Measurements from ENCODE around the gene PHLDA3. TPM values are rescaled to one million over a fixed set of nuclear protein-coding genes. Genes with fewer than 3 reads are reported as not detected.

PHLDA3 gene
- total and polyA plus RNA-seq, 11 donors: 15.2 to 48.1 (median 28.5) TPM

DNA sequence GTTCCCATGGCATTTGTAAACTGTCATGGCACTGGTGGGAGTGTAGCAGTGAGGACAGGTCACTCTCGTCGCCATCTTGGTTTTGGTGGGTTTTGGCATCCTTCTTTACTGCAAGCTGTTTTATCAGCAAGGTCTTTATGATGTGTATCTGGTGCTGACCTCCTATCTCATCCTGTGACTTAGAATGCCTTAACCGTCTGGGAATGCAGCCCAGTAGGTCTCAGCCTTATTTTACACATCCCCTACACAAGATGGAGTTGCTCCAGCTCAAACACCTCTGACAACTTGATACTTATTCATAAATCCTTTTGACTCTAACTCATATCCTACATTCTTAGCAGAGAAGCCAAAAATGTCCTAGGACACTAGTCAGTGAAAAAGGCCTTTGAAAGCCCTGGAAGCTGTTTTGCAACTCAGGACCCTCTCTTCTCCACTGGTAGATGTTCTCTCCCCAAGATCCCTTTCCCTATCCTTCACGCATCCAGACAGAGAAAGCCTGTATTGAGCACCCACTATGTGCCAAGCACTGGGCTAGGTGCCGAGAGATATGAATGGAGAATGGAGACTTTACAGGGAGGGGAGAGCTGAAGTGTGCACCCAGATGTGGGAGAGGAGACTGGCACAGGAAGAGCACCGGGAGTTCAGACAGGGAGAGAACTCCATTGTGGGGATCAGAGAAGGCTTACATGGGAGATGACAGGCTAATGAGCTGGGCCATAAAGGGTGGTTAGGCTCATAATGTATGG is 44.7 kb upstream of the PHLDA3 start:
- Histone ChIP-seq H3K9me3 (no peaks in the 10 kb centered on the region), H3K4me3 (no peak overlapping the region), H3K4me1 (peaks cover 4 to 34% (median 20%) of the 10 kb centered on the region in 12 donors), H3K27me3 (no peaks in the 10 kb centered on the region), H3K27ac (peak overlapping the region in 9 of 12 donors; percentile 21 to 98 (median 71)), H3K36me3 (no peaks in the 10 kb centered on the region)
- peak in 1 of 5 donors; percentile 15 for DNase-seq
- no peak for TF ChIP-seq POLR2A (IDR thresholded peaks at IDR 0.05)
- TF ChIP-seq, protein P1, sequence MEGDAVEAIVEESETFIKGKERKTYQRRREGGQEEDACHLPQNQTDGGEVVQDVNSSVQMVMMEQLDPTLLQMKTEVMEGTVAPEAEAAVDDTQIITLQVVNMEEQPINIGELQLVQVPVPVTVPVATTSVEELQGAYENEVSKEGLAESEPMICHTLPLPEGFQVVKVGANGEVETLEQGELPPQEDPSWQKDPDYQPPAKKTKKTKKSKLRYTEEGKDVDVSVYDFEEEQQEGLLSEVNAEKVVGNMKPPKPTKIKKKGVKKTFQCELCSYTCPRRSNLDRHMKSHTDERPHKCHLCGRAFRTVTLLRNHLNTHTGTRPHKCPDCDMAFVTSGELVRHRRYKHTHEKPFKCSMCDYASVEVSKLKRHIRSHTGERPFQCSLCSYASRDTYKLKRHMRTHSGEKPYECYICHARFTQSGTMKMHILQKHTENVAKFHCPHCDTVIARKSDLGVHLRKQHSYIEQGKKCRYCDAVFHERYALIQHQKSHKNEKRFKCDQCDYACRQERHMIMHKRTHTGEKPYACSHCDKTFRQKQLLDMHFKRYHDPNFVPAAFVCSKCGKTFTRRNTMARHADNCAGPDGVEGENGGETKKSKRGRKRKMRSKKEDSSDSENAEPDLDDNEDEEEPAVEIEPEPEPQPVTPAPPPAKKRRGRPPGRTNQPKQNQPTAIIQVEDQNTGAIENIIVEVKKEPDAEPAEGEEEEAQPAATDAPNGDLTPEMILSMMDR (IDR thresholded peaks at IDR 0.05): no peak
- intact Hi-C loops (cut with DNase I): loop anchor here (1.0 to 10.0 kb wide), 6 partner anchors 31 to 259 kb away; no protein-coding TSS in a partner anchor
- ATAC-seq: no peak
- 89 to 94% (median 93%) methylated on average over 6 of the region's 6 CpGs for WGBS, 4 donors

DNA sequence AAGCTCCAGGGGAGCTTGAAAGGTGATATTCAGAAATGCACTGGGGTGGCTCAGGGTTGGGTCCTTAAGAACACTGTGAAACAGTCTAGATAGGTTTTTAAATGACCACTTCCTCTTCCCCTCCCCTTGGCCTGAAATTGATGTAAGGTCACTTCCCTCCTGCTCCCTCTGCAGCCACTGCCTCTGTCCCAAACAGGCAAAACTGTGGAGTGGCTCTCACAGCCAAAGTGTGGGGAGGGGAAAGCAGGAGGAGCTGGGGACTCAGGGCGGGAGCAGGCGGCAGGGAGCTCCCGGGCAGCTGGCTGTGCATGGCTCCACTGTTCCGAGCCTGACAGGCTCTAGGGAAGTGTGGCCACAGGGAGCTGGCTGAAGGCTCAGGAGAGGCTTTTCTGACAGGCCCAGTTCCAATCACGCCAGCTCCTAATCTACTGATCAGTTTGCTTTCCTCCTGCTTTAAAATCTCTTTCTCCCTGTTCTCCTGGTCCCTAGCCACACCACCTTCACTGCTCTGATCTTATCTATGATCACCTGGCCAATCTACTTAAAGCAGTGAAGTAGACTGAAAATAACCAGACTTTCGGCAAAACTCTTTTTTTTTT is 43.1 kb upstream of the PHLDA3 start:
- TF ChIP-seq POLR2A (IDR thresholded peaks at IDR 0.05): no peak
- TF ChIP-seq, protein P1 (IDR thresholded peaks at IDR 0.05): no peak
- Histone ChIP-seq H3K27ac (peak overlapping the region; percentile 61 to 98 (median 72)), H3K27me3 (no peaks in the 10 kb centered on the region), H3K9me3 (no peaks in the 10 kb centered on the region), H3K4me3 (peak overlapping the region in 2 of 12 donors; percentile 3 to 14), H3K36me3 (no peaks in the 10 kb centered on the region), H3K4me1 (peaks cover 7 to 44% (median 28%) of the 10 kb centered on the region in 12 donors)
- peak; percentile 54 to 87 (median 70) for ATAC-seq
- peak; percentile 76 to 82 (median 77) for DNase-seq
- 35 to 50% (median 39%) methylated on average over 6 of the region's 6 CpGs for WGBS, 4 donors
- intact Hi-C loops (cut with DNase I): loop anchor here (1.0 to 10.0 kb wide), 6 partner anchors 29 to 257 kb away; no protein-coding TSS in a partner anchor

DNA sequence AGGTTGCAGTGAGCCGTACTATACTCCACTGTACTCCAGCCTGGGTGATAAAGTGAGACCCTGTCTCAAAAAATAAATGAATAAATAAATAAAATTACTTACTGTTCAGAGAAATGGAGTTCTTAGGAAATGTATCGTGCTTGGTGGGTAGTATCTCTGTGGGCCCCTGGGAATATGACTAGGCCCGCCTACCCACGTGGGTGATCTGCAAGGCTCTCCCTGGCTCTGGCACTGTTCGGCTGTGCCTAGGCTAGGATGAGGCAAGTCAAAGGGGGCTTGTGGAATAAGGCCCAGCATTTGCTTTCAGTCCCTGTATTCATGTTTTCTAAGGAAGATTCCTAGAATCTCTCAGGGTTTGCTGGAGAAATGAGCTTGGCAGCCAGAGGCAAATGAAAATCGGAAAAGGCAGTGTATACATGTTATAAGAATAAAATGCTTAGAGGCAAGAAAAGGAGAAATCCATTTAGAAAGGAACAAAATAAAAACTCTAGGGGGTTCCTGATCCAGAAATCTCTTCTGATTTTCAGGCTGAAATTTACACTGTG is 42.5 kb upstream of the PHLDA3 start:
- Histone ChIP-seq H3K4me3 (no peak overlapping the region), H3K9me3 (no peaks in the 10 kb centered on the region), H3K27ac (peak overlapping the region; percentile 51 to 98 (median 72)), H3K4me1 (peaks cover 7 to 49% (median 30%) of the 10 kb centered on the region in 12 donors), H3K36me3 (no peaks in the 10 kb centered on the region), H3K27me3 (no peaks in the 10 kb centered on the region)
- ATAC-seq (no peak), DNase-seq (no peak)
- TF ChIP-seq, protein P1 (IDR thresholded peaks at IDR 0.05): no peak
- TF ChIP-seq POLR2A (IDR thresholded peaks at IDR 0.05): no peak
- intact Hi-C loops (cut with DNase I): loop anchor here in 7 of 10 donors (5.0 to 10.0 kb wide), 3 partner anchors 64 to 257 kb away; no protein-coding TSS in a partner anchor
- WGBS, 4 donors: 69 to 82% (median 72%) methylated on average over 6 of the region's 6 CpGs

DNA sequence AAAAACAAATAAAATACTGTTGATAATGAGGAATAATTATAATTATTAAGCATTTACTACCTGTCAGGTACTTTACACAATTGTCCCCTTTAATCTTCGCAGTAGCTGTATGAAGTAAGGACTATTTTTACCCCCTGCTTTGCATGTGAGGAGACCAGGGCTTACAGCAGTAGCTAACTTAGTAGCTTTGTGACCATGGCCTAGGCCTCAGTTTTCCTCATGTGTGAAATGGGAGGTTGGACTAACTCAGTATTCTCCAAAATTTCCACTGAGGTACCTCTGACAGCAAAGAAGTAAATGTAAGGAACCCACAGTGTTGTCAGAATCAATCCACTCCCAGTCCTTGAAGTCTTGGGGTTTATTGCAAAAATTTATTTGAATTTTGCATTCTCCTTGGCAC is 41.7 kb upstream of the PHLDA3 start:
- TF ChIP-seq, protein P1 (IDR thresholded peaks at IDR 0.05): no peak
- no peak for TF ChIP-seq POLR2A (IDR thresholded peaks at IDR 0.05)
- no peaks in the 10 kb centered on the region for H3K9me3 ChIP-seq
- no peaks in the 10 kb centered on the region for H3K36me3 ChIP-seq
- DNase-seq (no peak), ATAC-seq (no peak)
- intact Hi-C loops (cut with DNase I): loop anchor here in 7 of 10 donors (5.0 to 10.0 kb wide), 3 partner anchors 63 to 256 kb away; no protein-coding TSS in a partner anchor
- no peaks in the 10 kb centered on the region for H3K27me3 ChIP-seq
- no peak overlapping the region for H3K4me3 ChIP-seq
- WGBS, 4 donors: 87 to 100% (median 96%) methylated on average over 1 of the region's 1 CpG
- H3K4me1 ChIP-seq: peaks cover 7 to 56% (median 37%) of the 10 kb centered on the region in 12 donors
- H3K27ac ChIP-seq: peak overlapping the region in 2 of 12 donors; percentile 78 to 98
